Prostate gland (tissue), 2 donors: ENCODE results near the gene PPP2R5C. TPM values are rescaled to one million over a fixed set of nuclear protein-coding genes. Genes with fewer than 3 reads are reported as not detected.

Source experiments
- DNase-seq: peaks from one replicate; pipeline ENCODE4 v3.0.0-alpha.2; 2019; ENCODE audit warnings: low spot score
- H3K27ac ChIP-seq, 2 donors: fragments of 200-600 bp; sonication (generic); 2 replicates each; pipeline ENCODE4 v1.5.1; 2017 to 2019
- H3K27me3 ChIP-seq: fragments of 200-600 bp; sonication (generic); replicated peaks from 2 replicates; pipeline ENCODE4 v1.5.1; 2019; ENCODE audit not compliant: insufficient read depth
- H3K36me3 ChIP-seq, 2 donors: fragments of 200-600 bp; sonication (generic); 1 replicate in 1 of 2; 2 replicates in 1 of 2; pipeline versions ENCODE4 v1.5.1 to v1.8.1; 2017 to 2019
- H3K4me1 ChIP-seq: fragments of 200-600 bp; sonication (generic); replicated peaks from 2 replicates; pipeline ENCODE4 v1.5.1; 2019
- H3K4me3 ChIP-seq, 2 donors: fragments of 200-600 bp; sonication (generic); 2 replicates each; pipeline ENCODE4 v1.5.1; 2017 to 2019
- H3K9me3 ChIP-seq: fragments of 200-600 bp; sonication (generic); 2 replicates; pipeline ENCODE4 v1.5.1; 2017
- CTCF ChIP-seq, 4 experiments: fragments of 200-600 bp in 2 of 4; fragments of 450-650 bp in 2 of 4; sonication (generic) in 2 of 4; IDR thresholded peaks; 1 replicate in 3 of 4; 2 replicates in 1 of 4; pipeline ENCODE4 v1.5.1; 2016 to 2019; ENCODE audit warnings: antibody characterized with exemption in 4 of 4, mild to moderate bottlenecking in 2 of 4, moderate library complexity in 2 of 4
- POLR2A ChIP-seq: fragments of 450-650 bp; IDR thresholded peaks from one replicate; pipeline ENCODE4 v1.6.1; 2016; ENCODE audit warnings: antibody characterized with exemption, mild to moderate bottlenecking
- POLR2AphosphoS5 ChIP-seq: sonication (generic); formaldehyde crosslinking; IDR thresholded peaks from one replicate; pipeline ENCODE4 v1.6.1; 2017; ENCODE audit warnings: antibody characterized with exemption
- WGBS: methylation state at CpG from one replicate; pipeline ENCODE4 v1.1.5; 2018; 5-methylcytosine and 5-hydroxymethylcytosine counted together
- intact Hi-C: fragments of 100-400 bp; cut with DNase I; formaldehyde crosslinking; loops from one replicate; pipeline ENCODE4 v1.14.2; 2022
- total RNA-seq, 2 donors: library from RNA; depleted of rRNA; stranded (reverse); fragments of >200 nt; gene quantifications; one replicate each; pipeline ENCODE4 v1.1.0, GENCODE V29; 2016

The PPP2R5C gene
- total RNA-seq, 2 donors from 2014 or later = 67.8 to 96.2 TPM

GRCh38 chr14:101898416-101898815 lies 136.9 kb downstream of the PPP2R5C start:
- H3K4me1 ChIP-seq = no peaks in the 10 kb centered on the region
- H3K36me3 ChIP-seq = no peaks in the 10 kb centered on the region
- TF ChIP-seq POLR2A (no peak), POLR2AphosphoS5 (no peak), CTCF (IDR thresholded peaks at IDR 0.05) (no peak)
- DNase-seq = no peak
- no peaks in the 10 kb centered on the region for H3K27me3 ChIP-seq
- H3K9me3 ChIP-seq = no peaks in the 10 kb centered on the region
- WGBS = 94% methylated on average over 8 of the region's 8 CpGs
- H3K27ac ChIP-seq = no peak overlapping the region
- intact Hi-C loops = no loop called here
- H3K4me3 ChIP-seq = no peak overlapping the region

GRCh38 chr14:101899263-101899662 lies 137.8 kb downstream of the PPP2R5C start:
- DNase-seq = no peak
- H3K27me3 ChIP-seq = no peaks in the 10 kb centered on the region
- H3K27ac ChIP-seq = no peak overlapping the region
- intact Hi-C loops = no loop called here
- 92% methylated on average over 11 of the region's 11 CpGs for WGBS
- H3K36me3 ChIP-seq = no peaks in the 10 kb centered on the region
- no peaks in the 10 kb centered on the region for H3K4me1 ChIP-seq
- TF ChIP-seq POLR2AphosphoS5 (no peak), POLR2A (no peak)
- no peak overlapping the region for H3K4me3 ChIP-seq
- no peaks in the 10 kb centered on the region for H3K9me3 ChIP-seq

GRCh38 chr14:101900253-101900652 lies 138.7 kb downstream of the PPP2R5C start:
- 96% methylated on average over 10 of the region's 10 CpGs for WGBS
- Histone ChIP-seq H3K4me1 (no peaks in the 10 kb centered on the region), H3K27me3 (no peaks in the 10 kb centered on the region), H3K27ac (no peak overlapping the region), H3K36me3 (peaks cover 0 to 6% of the 10 kb centered on the region in 2 donors), H3K9me3 (no peaks in the 10 kb centered on the region), H3K4me3 (no peak overlapping the region)
- TF ChIP-seq POLR2A = no peak
- TF ChIP-seq POLR2AphosphoS5 = no peak
- no peak for TF ChIP-seq CTCF (IDR thresholded peaks at IDR 0.05)
- intact Hi-C loops = no loop called here
- DNase-seq = no peak

DNA sequence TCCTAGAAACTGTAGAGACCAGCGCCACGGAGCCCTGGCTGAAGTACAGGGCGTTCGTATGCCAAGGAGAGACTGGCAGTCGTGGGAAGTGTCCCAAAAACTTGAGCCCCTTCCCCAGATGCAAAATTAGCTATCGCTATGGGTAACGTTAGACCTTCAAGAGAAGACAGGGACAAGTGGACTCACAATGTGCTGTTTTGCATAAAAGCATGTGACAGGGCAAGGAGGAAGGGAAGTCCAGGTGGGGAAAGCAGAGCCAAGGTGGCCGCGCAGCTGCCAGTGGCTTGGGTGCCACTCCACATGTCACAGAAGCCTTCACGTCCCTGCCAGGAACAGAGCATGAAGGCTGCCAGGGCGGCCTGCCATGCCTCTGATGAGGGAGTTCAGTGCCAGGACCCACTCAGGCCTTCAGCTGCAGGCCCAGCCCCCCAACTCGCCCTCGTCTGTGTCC lies 141.6 kb downstream of the PPP2R5C start:
- WGBS = 93% methylated on average over 13 of the region's 13 CpGs
- intact Hi-C loops = no loop called here
- peaks cover 0 to 10% of the 10 kb centered on the region in 2 donors for H3K36me3 ChIP-seq
- no peak overlapping the region for H3K27ac ChIP-seq
- H3K27me3 ChIP-seq = no peaks in the 10 kb centered on the region
- H3K9me3 ChIP-seq = no peaks in the 10 kb centered on the region
- no peaks in the 10 kb centered on the region for H3K4me1 ChIP-seq
- TF ChIP-seq POLR2AphosphoS5 (no peak), CTCF (IDR thresholded peaks at IDR 0.05) (no peak), POLR2A (no peak)
- DNase-seq = no peak
- no peak overlapping the region for H3K4me3 ChIP-seq

GRCh38 chr14:101905614-101906013 lies 144.1 kb downstream of the PPP2R5C start:
- no peaks in the 10 kb centered on the region for H3K9me3 ChIP-seq
- TF ChIP-seq POLR2AphosphoS5 (no peak), POLR2A (no peak), CTCF (IDR thresholded peaks at IDR 0.05) (no peak)
- no peaks in the 10 kb centered on the region for H3K4me1 ChIP-seq
- no peak overlapping the region for H3K4me3 ChIP-seq
- intact Hi-C loops = no loop called here
- peaks cover 0 to 14% of the 10 kb centered on the region in 2 donors for H3K36me3 ChIP-seq
- no peak overlapping the region for H3K27ac ChIP-seq
- DNase-seq = no peak
- no peaks in the 10 kb centered on the region for H3K27me3 ChIP-seq
- WGBS = 94% methylated on average over 9 of the region's 9 CpGs
